HepG2 (cell line): Measurements from ENCODE around the gene CDK5RAP2. TPM values are rescaled to one million over a fixed set of nuclear protein-coding genes. Genes with fewer than 3 reads are reported as not detected.
A peak's percentile ranks its signal among the peaks of the same experiment; 100 is the strongest.

Experiments
- ATAC-seq: fragments of 200-7000 bp; cut with Tn5 transposase; 3 replicates; pipeline ENCODE4 v1.9.1; 2020; ENCODE audit warnings: mild to moderate bottlenecking, moderate library complexity
- BruUV-seq: library from RNA; stranded (reverse); fragments of 400-500 nt; replicated peaks from 2 replicates; lab custom pipeline; 2021; lab: Mats Ljungman, UMichigan
- CTCF ChIA-PET: fragments of 300-600 bp; formaldehyde crosslinking; extraction: SDS; loops from one replicate; lab custom pipeline; 2021; ENCODE audit warnings: low total read pairs, inconsistent platforms, low intra/inter-chr PET ratio; lab: Yijun Ruan, JAX
- POLR2A ChIA-PET: fragments of 350-600 bp; sonication (Branson Sonifier 250); formaldehyde crosslinking; loops from one replicate; lab custom pipeline; 2020; ENCODE audit warnings: antibody characterized with exemption, inconsistent platforms; lab: Yijun Ruan, JAX
- DNase-seq: peaks from one replicate; pipeline ENCODE4 v3.0.0-alpha.2; 2015; ENCODE audit warnings: low spot score
- FAIRE-seq: peaks from 3 replicates; lab custom pipeline; 2011; peaks lifted over from hg19 to GRCh38; lab: Jason Lieb, UNC
- H2AFZ ChIP-seq: one replicate; pipeline ENCODE4 v1.6.1; 2011; ENCODE audit warnings: low read length, inconsistent platforms
- H3K27ac ChIP-seq: fragments of 300-600 bp; 3 replicates; pipeline ENCODE4 v1.8.0; 2011; ENCODE audit warnings: mixed run types, mild to moderate bottlenecking, mixed read lengths, low read length, inconsistent platforms; ENCODE audit not compliant: insufficient read depth; ENCODE audit errors: extremely low read length
- H3K27me3 ChIP-seq, 2 experiments: fragments of 200-600 bp in 1 of 2; 2 replicates in 1 of 2; 3 replicates in 1 of 2; pipeline versions ENCODE4 v1.6.0 to v1.8.0; 2011; ENCODE audit warnings: low read length in 2 of 2, mild to moderate bottlenecking in 2 of 2, moderate library complexity in 2 of 2, inconsistent platforms in 1 of 2; ENCODE audit not compliant: insufficient read depth in 2 of 2, control insufficient read depth in 1 of 2
- H3K36me3 ChIP-seq, 2 experiments: fragments of 200-600 bp in 1 of 2; replicated peaks in 1 of 2; 2 replicates in 1 of 2; 3 replicates in 1 of 2; pipeline versions ENCODE4 v1.5.1 to v1.8.0; 2011; ENCODE audit warnings: low read length in 2 of 2, inconsistent platforms in 1 of 2; ENCODE audit not compliant: insufficient read depth in 2 of 2, control insufficient read depth in 1 of 2
- H3K4me1 ChIP-seq: 2 replicates; pipeline ENCODE4 v1.5.1; 2012; ENCODE audit warnings: low read length, inconsistent platforms; ENCODE audit not compliant: insufficient read depth
- H3K4me2 ChIP-seq: 2 replicates; pipeline ENCODE4 v1.6.0; 2011; ENCODE audit warnings: low read depth, low read length, inconsistent platforms
- H3K4me3 ChIP-seq, 3 experiments: fragments of 200-600 bp in 1 of 3; sonication (generic), shearing (Covaris generic) in 1 of 3; replicated peaks in 1 of 3; 2 replicates each; pipeline ENCODE4 v1.5.1; 2011 to 2016; ENCODE audit warnings: low read length in 3 of 3, inconsistent platforms in 2 of 3, low read depth in 2 of 3, mild to moderate bottlenecking in 2 of 3, control low read depth in 1 of 3, mixed read lengths in 1 of 3; ENCODE audit not compliant: insufficient read depth in 1 of 3
- H3K79me2 ChIP-seq: one replicate; pipeline ENCODE4 v1.6.1; 2011; ENCODE audit warnings: low read length, inconsistent platforms; ENCODE audit not compliant: insufficient read depth
- H3K9ac ChIP-seq: 2 replicates; pipeline ENCODE4 v1.6.0; 2011; ENCODE audit warnings: mild to moderate bottlenecking, low read depth, low read length, inconsistent platforms; ENCODE audit not compliant: insufficient read depth
- H3K9me3 ChIP-seq: 2 replicates; pipeline ENCODE4 v1.5.1; 2012; ENCODE audit warnings: mild to moderate bottlenecking, low read length
- H4K20me1 ChIP-seq: 2 replicates; pipeline ENCODE4 v1.6.0; 2011; ENCODE audit warnings: inconsistent platforms, mild to moderate bottlenecking, low read length, moderate library complexity; ENCODE audit not compliant: insufficient read depth
- NFKB2 ChIP-seq: sonication (generic); formaldehyde crosslinking; IDR thresholded peaks from 2 replicates; pipeline ENCODE4 v1.4.0; 2020; ENCODE audit warnings: missing genetic modification reagents, borderline replicate concordance
- PBX2 ChIP-seq: IDR thresholded peaks from 2 replicates; pipeline ENCODE4 v1.6.1; 2016; ENCODE audit warnings: control low read depth
- SOX13 ChIP-seq, 3 experiments: fragments of 450-650 bp in 1 of 3; sonication (generic) in 1 of 3; formaldehyde crosslinking in 1 of 3; IDR thresholded peaks in 2 of 3; conservative IDR thresholded peaks in 1 of 3; 2 replicates each; pipeline versions ENCODE4 v1.5.0 to v1.6.1; 2016 to 2020; ENCODE audit warnings: antibody characterized with exemption in 1 of 3, mild to moderate bottlenecking in 1 of 3, missing compliant biosample characterization in 1 of 3, missing genetic modification reagents in 1 of 3, moderate library complexity in 1 of 3
- SP2 ChIP-seq: sonication (generic); formaldehyde crosslinking; IDR thresholded peaks from 2 replicates; pipeline ENCODE4 v1.5.1; 2020; ENCODE audit warnings: mild to moderate bottlenecking, missing genetic modification reagents
- TEF ChIP-seq: sonication (generic); formaldehyde crosslinking; IDR thresholded peaks from 2 replicates; pipeline ENCODE4 v1.5.0; 2020; ENCODE audit warnings: missing genetic modification reagents
- ZNF18 ChIP-seq: sonication (generic); formaldehyde crosslinking; IDR thresholded peaks from 2 replicates; pipeline ENCODE4 v1.8.0; 2022; ENCODE audit warnings: mild to moderate bottlenecking, missing genetic modification reagents; ENCODE audit not compliant: insufficient replicate concordance
- ZNF432 ChIP-seq: sonication (generic); formaldehyde crosslinking; IDR thresholded peaks from 2 replicates; pipeline ENCODE4 v1.5.0; 2020; ENCODE audit warnings: missing genetic modification reagents, mild to moderate bottlenecking, borderline replicate concordance
- ZNF607 ChIP-seq: sonication (generic); formaldehyde crosslinking; IDR thresholded peaks from 2 replicates; pipeline ENCODE4 v1.5.1; 2020; ENCODE audit warnings: missing genetic modification reagents, mild to moderate bottlenecking, borderline replicate concordance
- ZNF704 ChIP-seq: sonication (generic); formaldehyde crosslinking; IDR thresholded peaks from 2 replicates; pipeline ENCODE4 v1.8.1; 2023; ENCODE audit warnings: mild to moderate bottlenecking, inconsistent platforms, moderate library complexity, missing genetic modification reagents, borderline replicate concordance
- WGBS: methylation state at CpG from one replicate; pipeline ENCODE4 v1.1.6; 2017; ENCODE audit warnings: low lambda C conversion rate; 5-methylcytosine and 5-hydroxymethylcytosine counted together
- in situ Hi-C: cut with HindIII; loops from 2 replicates; pipeline ENCODE4 v1.10.0; 2017; ENCODE audit warnings: low pct_unique_long_range_greater_than_20kb; ENCODE audit not compliant: extremely low pct_ligation_motif_present
- intact Hi-C: fragments of 100-400 bp; cut with micrococcal nuclease; formaldehyde crosslinking; loops from one replicate; pipeline ENCODE4 v1.10.0; 2022; ENCODE audit not compliant: unreplicated experiment
- polyA plus RNA-seq, 8 experiments: library from polyadenylated mRNA; depleted of rRNA in 3 of 8; stranded (reverse) in 7 of 8; unstranded in 1 of 8; fragments of >200 nt; fragmentation: Illumina TruSeq in 4 of 8; extraction: Trizol in 4 of 8; gene quantifications; 2 replicates each; pipeline versions ENCODE4 v1.2.1 to v1.2.3, GENCODE V29; 2011 to 2016; ENCODE audit warnings: low read depth in 4 of 8, missing spikeins in 1 of 8, mixed read lengths in 1 of 8; ENCODE audit not compliant: insufficient read depth in 1 of 8
- total RNA-seq, 5 experiments: library from RNA; depleted of rRNA; stranded (reverse); fragments of >200 nt; fragmentation: Illumina TruSeq; extraction: Trizol; gene quantifications; 2 replicates each; pipeline ENCODE4 v1.2.3, GENCODE V29; 2016; ENCODE audit warnings: low read depth in 1 of 5

The CDK5RAP2 gene
- total and polyA plus RNA-seq, 2 of the 13 experiments (the other 11 are each of a cell fraction or from before 2014, with no cell fraction given), result 31.8 to 42.2 TPM

GRCh38 chr9:120608421-120608820, 28.5 kb upstream of the CDK5RAP2 start (continued):
- TF ChIP-seq ZNF704 (no peak), ZNF18 (CRISPR knock-in tag) (no peak), NFKB2 (CRISPR knock-in tag) (no peak), TEF (CRISPR knock-in tag) (no peak), ZNF607 (CRISPR knock-in tag) (no peak)

- intact Hi-C loops (no loop called here), in situ Hi-C loops (no loop called here)
- WGBS, result 34% methylated on average over 1 of the region's 1 CpG
- peak; percentile 76 for ATAC-seq
- Histone ChIP-seq H2AFZ (no peak overlapping the region), H3K4me2 (no peak overlapping the region), H3K4me3 (no peak overlapping the region), H3K4me1 (peaks cover 8% of the 10 kb centered on the region), H3K79me2 (no peaks in the 10 kb centered on the region), H4K20me1 (no peaks in the 10 kb centered on the region), H3K9me3 (no peaks in the 10 kb centered on the region), H3K9ac (no peak overlapping the region), H3K27me3 (no peaks in the 10 kb centered on the region), H3K27ac (no peak overlapping the region), H3K36me3 (peaks cover 0 to 12% of the 10 kb centered on the region in 2 experiments; a peak in 1 of 5 replicates)
- peak; percentile 51 for DNase-seq
- TF ChIP-seq ZNF432 (CRISPR knock-in tag), result no peak
- TF ChIP-seq SP2 (CRISPR knock-in tag), result no peak
- peak; percentile 45; the same call in 1 of the 2 replicates for TF ChIP-seq PBX2 (CRISPR knock-in tag)
- TF ChIP-seq SOX13 (IDR thresholded peaks at IDR 0.05), result no peak
- peak in 1 of 2 experiments; percentile 29; a peak in 1 of 4 replicates for TF ChIP-seq SOX13 (CRISPR knock-in tag; conservative IDR thresholded peaks at IDR 0.05 in 1 of 2, IDR thresholded peaks at IDR 0.05 in 1 of 2)
- FAIRE-seq, result no peak
- no TSS peak for BruUV-seq
- POLR2A ChIA-PET, result no interaction called here
- CTCF ChIA-PET, result no interaction called here
Measured at GRCh38 chr9:120603591-120603990, 23.6 kb upstream of the CDK5RAP2 start.
